IPS-15b (cell line): ENCODE results near the gene UGT1A5.
"Not testable (repeated sequence)": the region's sequence is repeated elsewhere in the genome, so short reads cannot be mapped to it uniquely, and the experiment has no call there.

Experiments
- H3K27me3 ChIP-seq: one replicate; pipeline ENCODE4 v1.6.1; 2013; ENCODE audit warnings: low read length; ENCODE audit not compliant: control insufficient read depth, insufficient read depth
- H3K36me3 ChIP-seq: one replicate; pipeline ENCODE4 v1.6.1; 2013; ENCODE audit warnings: low read length; ENCODE audit not compliant: control insufficient read depth, insufficient read depth
- H3K4me1 ChIP-seq: one replicate; pipeline ENCODE4 v1.6.1; 2013; ENCODE audit warnings: mild to moderate bottlenecking, low read length; ENCODE audit not compliant: control insufficient read depth, insufficient read depth
- H3K4me3 ChIP-seq: one replicate; pipeline ENCODE4 v1.5.1; 2013; ENCODE audit warnings: low read depth, low read length
- H3K9ac ChIP-seq: one replicate; pipeline ENCODE4 v1.6.1; 2013; ENCODE audit warnings: low read depth, mild to moderate bottlenecking, low read length
- H3K9me3 ChIP-seq: one replicate; pipeline ENCODE4 v1.6.1; 2013; ENCODE audit warnings: mild to moderate bottlenecking, low read length; ENCODE audit not compliant: control insufficient read depth, insufficient read depth

The UGT1A5 gene

DNA sequence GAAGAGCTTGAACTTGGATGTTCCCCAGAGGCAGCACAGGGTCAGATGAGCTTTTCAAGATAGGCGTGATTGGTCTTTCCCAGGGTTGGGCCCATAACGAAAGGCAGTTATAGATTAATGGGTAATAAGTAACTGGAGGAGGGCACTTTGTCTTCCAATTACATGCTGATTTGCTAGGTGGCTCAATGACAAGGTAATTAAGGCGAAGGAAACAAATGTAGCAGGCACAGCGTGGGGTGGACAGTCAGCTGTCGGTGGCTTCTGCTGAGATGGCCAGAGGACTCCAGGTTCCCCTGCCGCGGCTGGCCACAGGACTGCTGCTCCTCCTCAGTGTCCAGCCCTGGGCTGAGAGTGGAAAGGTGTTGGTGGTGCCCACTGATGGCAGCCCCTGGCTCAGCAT lies 5.8 kb downstream of the UGT1A5 start, which contains the start of gene UGT1A4:
Gene UGT1A4, plus strand, starts transcription at position 185 of the 400 bp plus-strand sequence. Its CDS starts 85 bp downstream, at position 270.
- H3K36me3 ChIP-seq, result no peaks in the 10 kb centered on the region
- H3K4me3 ChIP-seq, result no peak within 1 kb of the TSS
- H3K4me1 ChIP-seq, result no peaks in the 10 kb centered on the region
- no peaks in the 10 kb centered on the region for H3K9me3 ChIP-seq
- H3K27me3 ChIP-seq, result no peaks in the 10 kb centered on the region
- H3K9ac ChIP-seq, result no peak within 1 kb of the TSS

DNA sequence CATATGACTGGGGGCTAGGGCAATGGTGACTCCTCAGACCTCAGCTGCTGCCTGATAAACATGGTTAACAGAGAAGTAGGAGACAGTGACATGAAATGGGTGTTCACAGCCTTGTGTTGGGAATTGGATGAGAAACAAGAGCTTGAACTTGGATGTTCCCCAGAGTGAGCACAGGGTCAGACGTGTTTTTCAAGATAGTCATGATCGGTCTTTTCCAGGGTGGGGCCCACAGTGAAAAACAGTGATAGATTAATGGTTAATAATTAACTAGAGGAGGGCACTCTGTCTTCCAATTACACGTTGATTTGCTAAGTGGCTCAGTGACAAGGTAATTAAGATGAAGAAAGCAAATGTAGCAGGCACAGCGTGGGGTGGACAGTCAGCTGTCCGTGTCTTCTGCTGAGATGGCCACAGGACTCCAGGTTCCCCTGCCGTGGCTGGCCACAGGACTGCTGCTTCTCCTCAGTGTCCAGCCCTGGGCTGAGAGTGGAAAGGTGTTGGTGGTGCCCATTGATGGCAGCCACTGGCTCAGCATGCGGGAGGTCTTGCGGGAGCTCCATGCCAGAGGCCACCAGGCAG lies 16.1 kb downstream of the UGT1A5 start, which contains the start of gene UGT1A3:
Gene UGT1A3, plus strand, starts transcription at position 320 of the 579 bp plus-strand sequence. Its CDS starts 85 bp downstream, at position 405.
- no peak within 1 kb of the TSS for H3K4me3 ChIP-seq
- no peaks in the 10 kb centered on the region for H3K9me3 ChIP-seq
- H3K36me3 ChIP-seq, result no peaks in the 10 kb centered on the region
- H3K9ac ChIP-seq, result no peak within 1 kb of the TSS
- H3K27me3 ChIP-seq, result no peaks in the 10 kb centered on the region
- no peaks in the 10 kb centered on the region for H3K4me1 ChIP-seq

DNA sequence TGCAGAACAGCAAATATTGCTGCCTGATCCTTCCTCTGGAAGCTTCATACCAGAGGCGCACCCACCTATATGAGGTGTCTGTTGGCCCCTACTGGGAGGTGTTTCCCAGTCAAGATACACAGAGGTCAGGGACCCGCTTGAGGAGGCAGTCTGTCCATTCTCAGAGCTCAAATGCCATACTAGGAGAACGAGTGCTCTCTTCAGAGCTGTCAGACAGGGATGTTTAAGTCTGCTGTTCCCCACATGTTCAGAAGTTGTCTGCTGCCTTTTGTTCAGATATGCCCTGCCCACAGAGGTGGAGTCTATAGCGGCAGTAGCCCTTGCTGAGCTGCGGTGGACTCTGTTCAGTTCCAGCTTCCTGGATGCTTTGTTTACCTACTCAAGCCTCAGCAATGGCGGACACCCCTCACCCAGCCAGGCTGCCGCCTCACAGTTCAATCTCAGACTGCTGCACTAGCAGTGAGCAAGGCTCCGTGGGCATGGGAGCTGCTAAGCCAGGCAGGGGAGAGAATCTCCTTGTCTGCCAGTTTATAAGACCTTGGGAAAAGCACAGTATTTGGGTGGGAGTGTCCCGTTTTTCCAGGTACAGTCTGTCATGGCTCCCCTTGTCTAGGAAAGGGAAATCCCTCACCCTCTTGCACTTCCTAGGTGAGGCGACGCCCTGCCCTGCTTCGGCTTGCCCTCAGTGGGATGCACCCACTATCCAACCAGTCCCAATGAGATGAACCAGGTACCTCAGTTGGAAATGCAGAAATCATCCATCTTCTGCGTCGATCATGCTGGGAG lies 24.4 kb downstream of the UGT1A5 start:
- not testable (repeated sequence) for H3K9ac ChIP-seq, H3K27me3 ChIP-seq, H3K4me1 ChIP-seq, H3K4me3 ChIP-seq, H3K9me3 ChIP-seq, H3K36me3 ChIP-seq

DNA sequence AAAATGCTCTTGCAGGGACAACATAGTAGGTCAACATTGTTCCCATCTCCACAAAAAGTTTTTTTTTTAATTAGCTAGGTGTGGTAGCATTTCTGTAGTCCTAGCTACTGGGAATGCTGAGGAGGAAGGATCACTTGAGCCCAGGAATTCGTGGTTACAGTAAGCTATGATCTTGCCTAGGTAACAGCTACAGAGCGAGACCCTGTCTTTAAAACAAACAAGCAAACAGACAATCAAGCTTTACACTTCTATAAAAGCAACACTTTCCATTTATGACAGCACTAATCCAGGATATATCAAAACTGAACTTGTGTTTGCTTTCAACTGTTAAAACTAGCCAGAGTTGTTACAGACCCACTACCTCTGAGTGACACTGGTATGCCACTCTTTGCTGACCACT lies 28.2 kb downstream of the UGT1A5 start:
- Histone ChIP-seq H3K36me3 (no peaks in the 10 kb centered on the region), H3K9me3 (peaks cover 4% of the 10 kb centered on the region), H3K9ac (no peak overlapping the region), H3K4me1 (no peaks in the 10 kb centered on the region), H3K27me3 (no peaks in the 10 kb centered on the region), H3K4me3 (no peak overlapping the region)

DNA sequence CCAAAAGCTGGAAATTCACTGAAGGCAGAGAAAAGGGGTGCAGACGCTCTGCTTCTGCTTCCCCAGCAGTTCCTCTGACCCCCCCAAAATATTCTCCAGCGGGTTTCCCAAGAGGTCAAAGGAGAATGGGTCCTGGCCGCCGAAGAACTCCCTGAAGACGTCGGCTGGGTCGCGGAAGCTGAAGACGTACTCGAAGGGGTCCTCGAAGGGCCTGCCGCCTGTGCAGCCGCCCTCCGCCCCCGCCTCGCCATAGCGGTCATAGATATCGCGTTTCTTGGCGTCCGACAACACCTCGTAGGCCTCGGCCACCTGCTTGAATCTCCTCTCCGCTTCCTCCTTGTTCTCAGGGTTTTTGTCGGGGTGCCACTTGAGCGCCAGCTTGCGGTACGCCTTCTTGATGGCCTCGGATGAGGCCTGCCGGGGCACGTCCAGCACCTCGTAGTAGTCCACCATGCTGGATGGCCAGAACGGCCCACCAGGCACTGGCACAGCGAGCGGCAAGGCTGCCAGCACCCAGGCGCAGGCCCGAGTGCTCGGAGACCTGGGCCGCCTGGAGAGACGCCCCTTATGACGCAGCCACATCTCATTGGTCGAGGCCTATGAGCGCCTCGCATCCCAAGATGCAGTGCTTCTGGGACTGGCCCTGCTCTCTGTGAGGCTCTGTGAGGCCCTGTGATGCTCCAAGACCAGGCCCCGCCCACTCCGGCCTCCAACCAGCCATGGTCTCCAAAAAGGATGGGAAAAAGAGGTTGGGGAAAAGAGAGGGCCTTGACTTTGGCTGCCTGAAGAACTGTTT lies 31.0 kb downstream of the UGT1A5 start:
- H3K27me3 ChIP-seq, result no peaks in the 10 kb centered on the region
- H3K9me3 ChIP-seq, result no peaks in the 10 kb centered on the region
- H3K4me1 ChIP-seq, result no peaks in the 10 kb centered on the region
- H3K4me3 ChIP-seq, result no peak overlapping the region
- H3K36me3 ChIP-seq, result no peaks in the 10 kb centered on the region
- H3K9ac ChIP-seq, result no peak overlapping the region

DNA sequence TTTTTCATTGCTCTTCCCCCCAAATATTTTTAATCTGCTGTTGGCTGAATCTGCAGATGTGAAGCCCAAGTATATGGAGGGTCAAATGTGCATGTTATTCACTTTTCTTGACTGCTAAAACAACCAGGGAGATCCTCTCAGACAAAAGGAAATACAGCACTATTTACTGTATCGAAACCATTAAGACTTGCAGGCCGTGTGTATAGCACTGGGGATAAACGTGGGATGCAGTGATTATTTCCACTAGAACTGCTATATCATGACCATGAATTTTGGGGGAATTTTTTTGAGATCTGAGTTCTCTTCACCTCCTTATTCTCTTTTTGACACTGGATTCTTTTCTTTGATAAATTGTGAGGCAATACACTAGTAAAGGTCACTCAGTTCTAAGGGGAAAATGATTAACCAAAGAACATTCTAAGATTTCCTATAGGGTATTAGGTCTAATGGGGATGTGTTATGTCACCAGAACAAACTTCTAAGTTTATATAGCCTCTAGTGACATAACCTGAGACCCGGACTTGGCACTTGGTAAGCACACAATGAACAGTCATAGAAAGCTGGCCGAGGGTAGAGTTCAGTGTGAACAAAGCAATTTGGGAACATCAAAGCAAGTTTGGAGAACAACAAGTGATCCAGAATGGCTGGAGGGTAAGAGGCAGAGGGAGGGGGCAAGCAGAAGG lies 32.5 kb downstream of the UGT1A5 start:
- no peaks in the 10 kb centered on the region for H3K9me3 ChIP-seq
- no peak overlapping the region for H3K9ac ChIP-seq
- H3K4me3 ChIP-seq, result no peak overlapping the region
- H3K4me1 ChIP-seq, result no peaks in the 10 kb centered on the region
- no peaks in the 10 kb centered on the region for H3K36me3 ChIP-seq
- H3K27me3 ChIP-seq, result no peaks in the 10 kb centered on the region

DNA sequence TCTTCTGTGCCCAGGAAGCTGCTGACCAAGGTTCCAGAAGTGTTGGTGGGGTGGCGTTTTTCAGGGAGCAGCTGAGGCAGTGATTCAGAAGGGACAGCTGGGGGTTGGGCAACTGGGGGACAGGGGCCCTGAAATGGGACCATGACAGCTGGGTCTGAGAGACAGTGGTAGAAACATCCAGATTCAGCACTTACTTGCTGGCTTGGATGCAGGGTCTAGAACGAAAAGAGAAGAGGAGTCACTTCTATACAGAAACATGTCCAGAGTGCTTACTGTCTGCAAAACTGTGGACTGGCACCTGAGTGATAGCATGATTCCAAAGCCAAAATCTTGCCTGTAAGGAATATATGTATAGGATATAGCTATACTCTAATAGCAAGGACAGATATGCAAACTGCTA lies 33.1 kb downstream of the UGT1A5 start:
- H3K4me3 ChIP-seq, H3K9me3 ChIP-seq, H3K36me3 ChIP-seq, H3K4me1 ChIP-seq, H3K9ac ChIP-seq, H3K27me3 ChIP-seq: not testable (repeated sequence)

DNA sequence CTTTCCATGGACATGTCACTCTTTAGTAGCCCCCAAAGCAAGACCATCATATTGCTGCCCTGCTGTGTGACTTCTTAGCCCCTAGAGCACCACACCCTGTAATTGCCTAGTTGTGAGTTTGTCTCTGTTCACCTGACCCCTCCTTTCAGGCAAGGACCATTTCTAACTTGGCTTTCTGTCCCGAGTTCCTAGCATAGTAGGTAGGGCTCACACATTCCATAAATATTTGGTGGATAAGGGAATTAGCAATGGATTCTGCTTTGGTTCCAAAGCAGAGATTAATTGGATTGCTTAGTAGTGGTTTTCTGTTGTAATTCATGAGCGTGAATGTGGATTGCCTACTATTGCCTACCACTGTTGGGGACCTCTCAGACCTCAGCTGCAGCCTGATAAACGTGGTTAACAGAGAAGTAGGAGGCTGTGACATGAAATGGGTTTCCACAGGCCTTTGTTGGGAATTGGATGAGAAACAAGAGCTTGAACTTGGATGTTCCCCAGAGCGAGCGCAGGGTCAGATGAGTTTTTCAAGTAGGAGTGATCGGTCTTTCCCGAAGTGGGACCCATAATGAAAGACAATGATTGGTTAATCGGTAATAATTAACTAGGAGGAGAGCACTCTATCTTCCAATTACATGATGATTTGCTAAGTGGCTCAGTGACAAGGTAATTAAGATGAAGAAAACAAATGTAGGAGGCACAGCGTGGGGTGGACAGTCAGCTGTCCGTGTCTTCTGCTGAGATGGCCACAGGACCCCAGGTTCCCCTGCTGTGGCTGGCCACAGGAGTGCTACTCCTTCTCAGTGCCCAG lies 34.0 kb downstream of the UGT1A5 start:
- Histone ChIP-seq H3K9me3 (no peaks in the 10 kb centered on the region), H3K9ac (no peak overlapping the region), H3K27me3 (no peaks in the 10 kb centered on the region), H3K36me3 (no peaks in the 10 kb centered on the region), H3K4me3 (no peak overlapping the region), H3K4me1 (no peaks in the 10 kb centered on the region)

DNA sequence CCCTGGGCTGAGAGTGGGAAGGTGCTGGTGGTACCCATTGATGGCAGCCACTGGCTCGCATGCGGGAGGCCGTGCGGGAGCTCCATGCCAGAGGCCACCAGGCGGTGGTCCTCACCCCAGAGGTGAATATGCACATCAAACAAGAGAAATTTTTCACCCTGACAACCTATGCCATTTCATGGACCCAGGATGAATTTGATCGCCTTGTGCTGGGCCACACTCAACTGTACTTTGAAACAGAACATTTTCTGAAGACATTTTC lies 34.5 kb downstream of the UGT1A5 start:
- Histone ChIP-seq H3K4me1 (no peaks in the 10 kb centered on the region), H3K36me3 (no peaks in the 10 kb centered on the region), H3K9ac (no peak overlapping the region), H3K27me3 (no peaks in the 10 kb centered on the region), H3K4me3 (no peak overlapping the region), H3K9me3 (no peaks in the 10 kb centered on the region)

DNA sequence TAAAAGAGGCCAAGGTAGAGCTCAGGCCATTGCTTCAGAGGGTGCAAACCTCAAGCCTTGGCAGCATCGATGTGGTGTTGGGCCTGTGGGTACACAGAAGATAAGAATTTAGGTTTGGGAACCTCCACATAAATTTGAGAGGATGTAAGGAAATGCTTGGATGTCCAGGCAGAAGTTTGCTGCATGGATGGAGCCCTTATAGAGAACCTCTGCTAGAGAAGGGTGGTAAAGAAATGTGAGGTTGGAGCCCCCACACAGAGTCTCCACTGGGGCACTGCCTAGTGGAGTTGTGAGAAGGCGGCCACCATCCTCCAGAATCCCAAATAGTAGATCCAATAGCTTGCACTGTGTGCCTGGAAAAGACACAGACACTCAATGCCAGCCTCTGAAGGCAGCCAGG lies 38.0 kb downstream of the UGT1A5 start:
- not testable (repeated sequence) for H3K4me1 ChIP-seq, H3K27me3 ChIP-seq, H3K9me3 ChIP-seq, H3K36me3 ChIP-seq, H3K9ac ChIP-seq, H3K4me3 ChIP-seq
